ENCODE data around the gene FGF5. TPM values are rescaled to one million over a fixed set of nuclear protein-coding genes. Genes with fewer than 3 reads are reported as not detected.

The FGF5 gene
- total RNA-seq, 1 experiment from 2014 or later, result not detected

DNA sequence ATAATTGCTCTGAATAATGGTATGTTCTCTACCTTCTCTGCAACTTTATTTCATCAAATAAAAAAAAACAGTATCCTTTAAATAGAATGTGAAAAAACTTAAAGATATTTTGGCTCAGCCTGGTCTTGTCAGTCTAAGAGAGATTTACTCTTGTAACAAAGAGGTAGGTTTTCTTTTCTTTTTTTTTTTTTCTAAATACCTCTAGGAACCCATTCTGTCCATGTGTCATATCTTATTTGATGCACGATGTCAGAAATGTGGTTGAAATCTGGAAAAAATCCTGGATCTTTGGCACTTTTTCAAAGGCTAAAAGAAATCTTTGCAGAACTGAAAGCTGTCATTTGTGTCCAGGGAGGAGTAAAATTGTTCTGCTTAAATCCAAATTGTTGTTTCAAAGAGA, 17.3 kb upstream of the FGF5 start:
- H2BK15ac ChIP-seq (ENCODE audit: low read depth, low read length), result no peak overlapping the region
- H3K9ac ChIP-seq (ENCODE audit: extremely low read depth, insufficient read length, low read length), result no peak overlapping the region
- no peak overlapping the region for H3K4me2 ChIP-seq (ENCODE audit: insufficient read depth, insufficient read length, low read length)
- no peaks in the 10 kb centered on the region for H4K20me1 ChIP-seq (ENCODE audit: control insufficient read depth, insufficient read depth, insufficient read length)
- H3K9me3 Mint-ChIP-seq, result no peaks in the 10 kb centered on the region
- H2AFZ ChIP-seq (ENCODE audit: low read length), result no peak overlapping the region
- H3K4me3 Mint-ChIP-seq, result no peak overlapping the region
- no peak overlapping the region for H3K27ac Mint-ChIP-seq
- no peaks in the 10 kb centered on the region for H3K23me2 ChIP-seq (ENCODE audit: insufficient read length, low read depth, low read length, poor library complexity, severe bottlenecking)
- no peak overlapping the region for H4K5ac ChIP-seq (ENCODE audit: insufficient read length, low read depth, low read length)
- H3K79me1 ChIP-seq (ENCODE audit: insufficient read depth, low read depth, low read length, poor library complexity, severe bottlenecking), result no peaks in the 10 kb centered on the region
- H3K27me3 Mint-ChIP-seq (ENCODE audit: low read depth), result peaks cover 17% of the 10 kb centered on the region
- H4K8ac ChIP-seq (replicated peaks; ENCODE audit: insufficient read length, low read depth, low read length), result no peak overlapping the region
- no peak overlapping the region for H2BK20ac ChIP-seq (ENCODE audit: low read depth, low read length, poor library complexity, severe bottlenecking)
- no peak overlapping the region for H3K14ac ChIP-seq (ENCODE audit: insufficient read depth, low read length)
- H3K18ac ChIP-seq (ENCODE audit: insufficient read length, low read depth, low read length), result no peak overlapping the region
- H3K79me2 ChIP-seq (ENCODE audit: insufficient read depth, low read length), result no peaks in the 10 kb centered on the region
- H2BK12ac ChIP-seq (ENCODE audit: insufficient read length, low read depth, low read length), result no peak overlapping the region
- H3K56ac ChIP-seq (ENCODE audit: insufficient read length, low read depth, low read length), result no peak overlapping the region
- H2AK5ac ChIP-seq (ENCODE audit: insufficient read length, low read length), result no peak overlapping the region
- no peak overlapping the region for H2BK5ac ChIP-seq (ENCODE audit: insufficient read length, low read length)
- no peaks in the 10 kb centered on the region for H3K4me1 ChIP-seq (ENCODE audit: insufficient read depth, low read length)
- no peak overlapping the region for H3K4ac ChIP-seq (ENCODE audit: low read depth, low read length)
- no peaks in the 10 kb centered on the region for H3K27me3 ChIP-seq (ENCODE audit: insufficient read depth, low read length)
- no peaks in the 10 kb centered on the region for H3K4me1 Mint-ChIP-seq
- H3K23ac ChIP-seq (ENCODE audit: insufficient read length, low read depth, low read length), result no peak overlapping the region
- TF ChIP-seq, protein P1, sequence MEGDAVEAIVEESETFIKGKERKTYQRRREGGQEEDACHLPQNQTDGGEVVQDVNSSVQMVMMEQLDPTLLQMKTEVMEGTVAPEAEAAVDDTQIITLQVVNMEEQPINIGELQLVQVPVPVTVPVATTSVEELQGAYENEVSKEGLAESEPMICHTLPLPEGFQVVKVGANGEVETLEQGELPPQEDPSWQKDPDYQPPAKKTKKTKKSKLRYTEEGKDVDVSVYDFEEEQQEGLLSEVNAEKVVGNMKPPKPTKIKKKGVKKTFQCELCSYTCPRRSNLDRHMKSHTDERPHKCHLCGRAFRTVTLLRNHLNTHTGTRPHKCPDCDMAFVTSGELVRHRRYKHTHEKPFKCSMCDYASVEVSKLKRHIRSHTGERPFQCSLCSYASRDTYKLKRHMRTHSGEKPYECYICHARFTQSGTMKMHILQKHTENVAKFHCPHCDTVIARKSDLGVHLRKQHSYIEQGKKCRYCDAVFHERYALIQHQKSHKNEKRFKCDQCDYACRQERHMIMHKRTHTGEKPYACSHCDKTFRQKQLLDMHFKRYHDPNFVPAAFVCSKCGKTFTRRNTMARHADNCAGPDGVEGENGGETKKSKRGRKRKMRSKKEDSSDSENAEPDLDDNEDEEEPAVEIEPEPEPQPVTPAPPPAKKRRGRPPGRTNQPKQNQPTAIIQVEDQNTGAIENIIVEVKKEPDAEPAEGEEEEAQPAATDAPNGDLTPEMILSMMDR (conservative IDR thresholded peaks at IDR 0.05), result no peak
- no peak overlapping the region for H4K91ac ChIP-seq (ENCODE audit: insufficient read length, low read depth, low read length)
- H2BK120ac ChIP-seq (ENCODE audit: low read depth, low read length, poor library complexity, severe bottlenecking), result no peak overlapping the region
- H3K9me3 ChIP-seq (ENCODE audit: control insufficient read depth, low read depth, low read length), result no peaks in the 10 kb centered on the region
- no CpG with 5 or more reads among the region's 1 CpG for WGBS (ENCODE audit: extremely low coverage, insufficient read length, low lambda C conversion rate)
- no peaks in the 10 kb centered on the region for H3K36me3 Mint-ChIP-seq (ENCODE audit: insufficient read depth in 1 of 3, low read depth in 3 of 3)
- DNase-seq, result no peak
- H3K27ac ChIP-seq (ENCODE audit: insufficient read length, low read depth, low read length), result no peak overlapping the region
- H3T11ph ChIP-seq (ENCODE audit: low read length), result no peak overlapping the region
